ENCODE results near the gene IER5. TPM values are rescaled to one million over a fixed set of nuclear protein-coding genes. Genes with fewer than 3 reads are reported as not detected.
"Not testable (repeated sequence)": the region's sequence is repeated elsewhere in the genome, so short reads cannot be mapped to it uniquely, and the experiment has no call there.

IER5 gene
- 10 to 100 TPM; 13.8 to 19.8 TPM for total RNA-seq
- long read RNA-seq, full-length matches to known transcripts: 41 of 41 reads
- long read RNA-seq, partial matches to known transcripts: 0 of 41 reads
- long read RNA-seq, other reads (novel, unspliced or antisense): 0 of 41 reads

DNA sequence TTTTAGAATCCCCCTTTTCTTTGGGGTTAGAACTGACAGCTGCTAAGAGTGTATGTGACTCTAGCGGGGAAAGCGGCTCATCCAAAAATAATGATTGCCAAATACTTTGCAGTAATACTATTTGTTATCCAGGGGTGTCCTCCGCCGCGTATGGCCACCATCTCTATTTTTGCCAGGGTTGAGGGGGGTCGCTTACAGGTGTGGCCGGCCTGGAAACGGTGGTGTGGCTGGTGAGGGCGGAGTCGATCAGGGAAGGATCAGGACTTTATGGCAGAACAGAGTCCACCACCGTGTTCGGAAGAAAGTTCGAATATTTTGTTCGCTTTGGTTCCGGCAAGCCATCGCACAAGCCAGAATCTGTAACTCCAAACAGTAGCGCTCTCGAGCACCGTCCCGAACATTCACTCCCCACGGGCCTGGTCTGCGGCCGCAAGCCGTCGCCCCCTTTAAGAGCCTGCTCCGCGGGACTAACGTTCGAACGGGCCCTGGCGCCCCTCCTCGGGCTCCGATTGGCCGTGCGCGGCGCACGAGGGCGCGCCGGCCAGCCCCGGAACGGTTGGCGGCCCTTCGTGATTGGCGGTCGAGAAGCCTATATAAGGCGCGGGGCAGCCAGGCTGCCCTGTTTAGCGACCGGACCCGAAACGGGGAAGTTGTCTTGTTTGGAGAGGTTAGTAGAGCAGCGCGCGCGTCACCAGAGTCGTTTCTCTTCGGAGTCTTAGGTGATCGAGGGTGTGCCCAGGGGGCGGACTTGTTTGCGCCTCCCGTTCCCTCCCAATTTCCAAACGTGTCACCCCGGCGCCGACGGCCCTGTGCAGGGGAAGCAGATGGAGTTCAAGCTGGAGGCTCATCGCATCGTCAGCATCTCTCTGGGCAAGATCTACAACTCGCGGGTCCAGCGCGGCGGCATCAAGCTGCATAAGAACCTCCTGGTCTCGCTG, at the start of gene IER5:
Gene IER5 (plus strand): TSS at position 622 of the 938 bp plus-strand sequence. CDS start 203 bp downstream, at position 825.
- ATAC-seq (peak; percentile 73), DNase-seq (peak; percentile 97)
- intact Hi-C loops (cut with DNase I, micrococcal nuclease): loop anchor here (5.0 to 10.0 kb wide), 2 partner anchors 54 to 56 kb away; no protein-coding TSS in a partner anchor

DNA sequence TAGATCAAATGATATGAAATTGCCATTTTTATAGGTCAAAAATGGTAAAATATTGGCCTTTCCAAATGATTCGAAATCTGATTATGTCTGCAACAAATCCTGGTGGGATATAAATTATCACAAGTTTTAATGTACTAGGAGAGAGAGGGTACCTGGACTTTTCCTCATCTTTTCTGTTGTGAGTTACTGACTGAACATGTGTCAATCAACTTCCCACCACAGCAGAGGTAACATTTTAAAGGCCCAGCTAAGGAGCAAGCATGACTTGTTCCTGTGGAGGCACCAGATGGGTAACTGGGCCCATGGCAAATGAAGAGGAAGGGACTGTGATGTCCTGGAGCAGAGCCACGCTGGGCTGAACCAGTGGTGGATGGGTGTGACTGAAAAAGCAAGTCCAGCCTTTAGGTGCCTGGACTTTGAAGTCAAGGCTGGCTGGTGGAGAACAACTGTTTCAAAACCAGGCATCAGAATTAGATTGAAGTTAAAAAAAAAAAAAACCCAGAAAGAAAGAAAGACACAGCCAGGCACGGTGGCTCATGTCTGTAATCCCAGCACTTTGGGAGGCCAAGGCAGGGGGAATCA, 48.1 kb upstream of the IER5 start:
- ATAC-seq: peak; percentile 62
- intact Hi-C loops (cut with DNase I, micrococcal nuclease): no loop called here
- peak; percentile 53 to 56 for DNase-seq

DNA sequence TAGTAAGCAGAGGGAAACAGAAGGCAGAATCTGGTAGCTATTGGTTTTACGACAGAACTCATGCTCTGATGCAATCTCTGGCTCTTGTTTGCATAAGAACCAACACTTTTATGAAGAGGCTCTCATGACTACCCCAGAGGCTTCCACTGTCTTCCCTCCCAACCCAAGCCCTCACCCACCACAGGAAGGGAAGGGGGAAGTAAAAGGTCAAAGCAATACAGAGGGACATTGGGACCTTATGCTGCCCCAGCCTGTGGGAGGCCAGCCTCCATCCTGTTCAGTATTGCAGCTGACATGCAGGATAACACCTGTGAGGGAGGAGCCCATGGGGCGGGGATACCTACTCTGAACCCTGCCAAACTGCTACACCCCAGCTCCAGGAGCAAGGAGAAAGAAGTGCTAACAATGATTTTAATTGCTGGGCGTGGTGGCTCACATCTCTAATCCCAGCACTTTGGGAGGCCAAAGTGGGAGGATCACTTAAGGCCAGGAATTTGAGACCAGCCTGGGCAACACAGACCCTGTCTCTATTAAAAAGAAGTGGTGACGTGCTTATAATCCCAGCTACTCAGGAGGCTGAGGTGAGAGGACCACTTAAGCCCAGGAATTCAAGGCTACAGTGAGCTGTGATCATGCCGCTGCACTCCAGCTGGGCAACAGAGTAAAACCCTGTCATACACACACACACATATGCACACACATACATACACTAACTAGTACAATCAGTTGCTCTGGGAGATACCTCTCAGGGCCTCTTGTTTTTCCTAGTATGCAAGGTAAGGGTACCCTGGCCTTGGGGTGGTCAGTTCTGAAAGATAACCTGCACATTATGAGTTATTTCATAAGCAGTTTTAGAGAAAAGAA, 45.2 kb upstream of the IER5 start:
- ATAC-seq (peak; percentile 85), DNase-seq (peak; percentile 65 to 69)
- intact Hi-C loops (cut with DNase I, micrococcal nuclease): no loop called here

DNA sequence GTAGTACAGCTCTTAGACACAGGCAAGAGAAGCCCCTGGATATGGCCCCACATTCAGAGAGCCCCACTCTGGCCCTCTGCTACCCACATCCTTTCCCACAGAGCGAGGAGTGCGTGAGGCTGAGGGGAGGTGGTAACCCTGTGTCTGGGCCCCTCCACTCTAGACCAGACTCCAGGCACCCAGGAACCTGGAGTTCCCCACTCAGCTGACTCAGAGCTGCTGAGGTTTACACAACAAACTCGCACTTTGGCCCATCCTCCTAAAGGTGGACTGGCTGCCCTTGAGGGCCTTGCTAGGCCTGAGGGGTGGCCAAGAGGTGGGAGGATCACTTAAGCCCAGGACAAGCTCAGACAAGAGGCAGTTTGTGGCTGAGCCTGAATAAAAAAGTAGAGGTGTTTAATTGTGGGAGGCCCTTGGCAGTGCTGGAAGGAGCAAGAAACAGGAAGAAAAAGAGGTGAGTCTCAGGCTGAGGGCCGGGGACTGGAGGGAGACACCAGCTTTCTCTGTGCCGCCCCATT, 44.0 kb upstream of the IER5 start:
- intact Hi-C loops (cut with DNase I, micrococcal nuclease): no loop called here
- DNase-seq: peak; percentile 43 to 67
- ATAC-seq: peak; percentile 69

- not testable (repeated sequence) for ATAC-seq
Observed at GRCh38 chr1:181045946-181046345, 42.6 kb upstream of the IER5 start.

DNA sequence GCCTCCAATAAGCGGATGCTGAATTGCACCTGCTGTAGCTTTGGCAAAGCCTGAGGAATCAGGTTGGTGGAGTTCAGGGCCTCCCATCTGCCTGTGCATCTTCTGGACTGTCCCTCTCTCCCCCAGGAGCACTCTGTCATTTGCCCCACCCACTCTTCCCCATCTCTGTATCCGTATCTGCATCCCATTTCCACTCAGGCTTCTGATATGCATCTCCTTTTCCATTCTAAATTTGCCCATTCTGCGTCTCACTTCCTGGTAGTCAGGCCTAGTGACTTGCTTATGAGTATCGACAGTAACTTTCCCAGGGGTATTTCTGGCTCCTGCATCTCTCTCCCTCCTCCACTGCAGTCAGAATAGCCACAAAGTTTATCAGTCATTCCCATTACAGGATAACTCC, 39.1 kb upstream of the IER5 start:
- ATAC-seq (no peak), DNase-seq (no peak)
- intact Hi-C loops (cut with DNase I, micrococcal nuclease): no loop called here

More at GRCh38 chr1:181045946-181046345, 42.6 kb upstream of the IER5 start:
- intact Hi-C loops (cut with DNase I, micrococcal nuclease); DNase-seq: not testable (repeated sequence)

GRCh38 chr1:181050922-181051321, 37.6 kb upstream of the IER5 start:
- ATAC-seq (no peak), DNase-seq (no peak)
- intact Hi-C loops (cut with DNase I, micrococcal nuclease): no loop called here

DNA sequence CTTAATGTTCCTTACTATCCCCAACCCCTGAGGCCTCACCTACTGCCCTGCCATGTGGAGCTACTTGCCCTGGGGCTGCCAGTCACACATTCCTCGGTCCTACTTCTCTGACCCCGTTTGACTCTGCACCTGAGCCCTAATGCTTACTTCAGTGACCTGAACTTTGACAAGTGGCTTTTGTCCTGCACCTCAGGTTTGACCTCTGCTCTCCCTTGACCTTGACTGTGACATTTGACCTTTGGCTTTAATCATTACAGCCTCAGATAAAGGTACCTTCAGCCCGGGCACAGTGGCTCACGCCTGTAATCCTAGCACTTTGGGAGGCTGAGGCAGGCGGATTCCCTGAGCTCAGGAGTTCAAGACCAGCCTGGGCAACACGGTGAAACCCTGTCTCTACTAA, 31.9 kb upstream of the IER5 start:
- intact Hi-C loops (cut with DNase I, micrococcal nuclease): no loop called here
- no peak for ATAC-seq
- DNase-seq: no peak

DNA sequence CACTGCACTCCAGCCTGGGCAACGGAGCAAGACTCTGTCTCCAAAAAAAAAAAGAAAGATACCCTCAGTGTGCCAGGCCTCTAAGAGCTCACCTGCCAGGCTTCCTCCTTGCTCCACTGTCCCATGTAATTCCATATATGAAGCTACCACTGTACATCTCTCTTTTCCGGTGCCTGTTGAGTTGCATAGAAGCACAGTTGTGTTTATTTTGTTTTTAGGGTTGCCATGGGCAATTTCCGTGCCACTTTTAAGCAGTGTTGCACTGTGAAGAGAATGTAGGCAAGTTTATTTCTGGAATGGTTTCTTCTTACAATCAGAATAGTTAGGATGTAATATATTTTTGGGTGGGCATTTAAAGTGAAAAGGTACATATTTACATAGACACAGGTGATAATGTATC, 31.4 kb upstream of the IER5 start:
- intact Hi-C loops (cut with DNase I, micrococcal nuclease): no loop called here
- DNase-seq: no peak
- no peak for ATAC-seq

DNA sequence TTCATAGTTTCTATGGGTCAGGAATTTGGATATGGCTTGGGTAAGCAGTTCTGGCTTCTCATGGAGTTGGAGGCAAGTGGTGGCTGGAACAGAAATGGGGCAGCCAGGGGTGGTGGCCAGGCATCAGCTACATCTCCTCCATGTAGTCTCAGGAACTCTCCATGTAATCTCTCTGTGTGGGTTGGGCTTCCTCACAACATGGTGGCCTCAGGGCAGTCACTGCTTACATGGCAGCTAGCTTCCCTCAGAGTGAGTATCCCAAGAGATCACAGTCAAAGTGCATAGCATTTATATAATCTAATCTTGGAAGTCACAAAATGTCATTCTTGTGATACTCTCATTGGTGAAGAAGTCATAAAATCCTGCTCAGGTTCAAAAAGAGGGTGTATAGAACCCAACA, 29.1 kb upstream of the IER5 start:
- intact Hi-C loops (cut with DNase I, micrococcal nuclease): no loop called here
- ATAC-seq (no peak), DNase-seq (no peak)

DNA sequence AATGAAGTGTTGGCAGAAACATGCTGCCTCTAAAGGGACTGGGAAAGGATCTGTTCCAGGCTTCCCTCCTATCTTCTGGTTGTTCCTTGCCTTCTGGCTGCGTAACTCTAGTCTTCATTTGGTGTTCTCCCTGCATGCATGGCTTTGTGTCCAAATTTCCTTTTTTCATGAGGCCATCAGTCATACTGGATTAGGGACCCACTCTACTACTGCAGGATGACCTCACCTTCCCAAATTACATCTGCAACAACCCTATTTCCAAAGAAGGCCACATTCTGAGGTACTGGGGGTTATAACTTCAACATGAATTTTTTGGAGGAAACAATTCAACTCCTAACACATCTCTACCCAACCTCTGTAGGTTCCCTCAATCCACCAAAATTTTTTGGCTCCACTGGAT, 28.4 kb upstream of the IER5 start:
- DNase-seq (no peak), ATAC-seq (no peak)
- intact Hi-C loops (cut with DNase I, micrococcal nuclease): no loop called here

GRCh38 chr1:181060947-181061346, 27.6 kb upstream of the IER5 start:
- ATAC-seq; intact Hi-C loops (cut with DNase I, micrococcal nuclease); DNase-seq: not testable (repeated sequence)

DNA sequence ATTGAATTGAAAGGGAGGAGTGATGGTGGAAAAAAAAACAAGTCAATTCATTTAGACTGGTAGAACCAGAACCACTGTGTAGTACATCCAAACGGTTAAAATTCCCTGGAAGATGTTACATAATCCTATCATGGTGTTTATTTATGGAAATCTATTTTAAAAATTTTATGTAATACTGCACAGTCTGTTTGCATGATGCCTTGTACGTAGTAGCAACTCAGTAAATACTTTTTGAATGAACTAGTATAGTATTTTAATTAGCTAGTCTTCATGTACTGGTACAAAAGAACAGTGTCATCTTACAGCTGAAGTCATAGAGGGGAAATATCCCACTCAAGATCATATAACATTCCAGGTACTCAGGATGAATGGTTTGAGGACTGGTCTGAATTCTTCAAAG, 27.0 kb upstream of the IER5 start:
- ATAC-seq (no peak), DNase-seq (no peak)
- intact Hi-C loops (cut with DNase I, micrococcal nuclease): no loop called here

GRCh38 chr1:181061891-181062835, 26.3 kb upstream of the IER5 start:
- intact Hi-C loops (cut with DNase I, micrococcal nuclease): no loop called here
- DNase-seq (peak in 1 of 2 donors; percentile 26), ATAC-seq (no peak)

DNA sequence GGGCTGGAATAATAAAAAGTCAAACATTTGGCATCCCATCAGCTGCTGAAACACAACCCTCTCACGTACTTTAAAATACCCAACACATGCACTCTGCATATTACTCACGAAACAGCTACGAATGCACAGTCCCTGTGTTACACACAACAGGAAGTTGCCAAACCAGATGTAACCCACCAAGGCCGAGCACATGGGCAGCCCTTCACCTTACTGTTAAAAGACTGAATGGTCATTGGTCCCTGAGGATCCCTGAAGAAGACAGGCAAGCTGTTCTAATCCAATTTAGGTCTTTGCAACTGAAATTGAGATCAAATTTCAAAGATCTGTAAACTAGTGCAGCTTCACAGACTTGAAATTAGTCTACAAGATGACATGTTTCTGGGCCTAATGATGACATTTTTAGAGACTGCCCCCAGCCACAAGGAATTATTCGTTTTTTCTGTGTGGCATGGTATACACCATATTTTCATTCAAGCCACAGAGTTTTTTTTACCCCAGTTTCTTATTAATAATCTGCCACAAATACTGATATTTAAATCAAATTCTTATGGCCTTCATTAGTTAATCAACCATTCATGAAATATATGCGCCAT, 25.6 kb upstream of the IER5 start:
- ATAC-seq: no peak
- no peak for DNase-seq

DNA sequence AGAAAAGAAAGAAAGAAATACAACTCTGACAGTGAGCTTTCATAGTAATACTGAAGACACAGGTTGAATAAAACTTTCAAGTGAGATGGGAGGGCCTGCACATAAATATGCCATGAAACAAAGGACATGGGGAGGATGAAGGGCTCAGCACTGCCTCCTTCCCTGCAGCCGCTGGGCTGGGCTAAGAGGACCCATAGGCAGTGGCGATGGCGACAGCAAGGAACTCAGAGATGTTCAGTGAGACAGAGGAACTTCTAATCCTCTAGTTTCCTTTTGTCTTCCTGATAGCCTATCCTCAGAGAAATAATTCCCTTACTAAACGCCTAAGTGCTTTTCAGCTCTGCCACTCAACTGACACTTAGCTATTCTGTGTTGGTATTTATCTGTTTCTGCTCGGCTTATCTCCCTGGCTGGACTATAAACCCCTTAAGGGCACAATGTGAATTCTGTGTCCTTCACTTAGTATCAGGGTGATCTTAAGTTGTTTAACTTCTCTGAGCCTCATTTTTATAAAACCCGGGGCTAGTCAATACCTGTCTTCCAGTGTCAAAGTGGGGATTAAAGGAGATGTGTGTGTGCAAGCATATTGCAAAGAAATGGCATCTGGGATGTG, 24.4 kb upstream of the IER5 start:
- DNase-seq: no peak
- ATAC-seq: no peak
- intact Hi-C loops (cut with DNase I, micrococcal nuclease): no loop called here

More for the DNA sequence above, 25.6 kb upstream of the IER5 start:
- intact Hi-C loops (cut with DNase I, micrococcal nuclease): no loop called here

DNA sequence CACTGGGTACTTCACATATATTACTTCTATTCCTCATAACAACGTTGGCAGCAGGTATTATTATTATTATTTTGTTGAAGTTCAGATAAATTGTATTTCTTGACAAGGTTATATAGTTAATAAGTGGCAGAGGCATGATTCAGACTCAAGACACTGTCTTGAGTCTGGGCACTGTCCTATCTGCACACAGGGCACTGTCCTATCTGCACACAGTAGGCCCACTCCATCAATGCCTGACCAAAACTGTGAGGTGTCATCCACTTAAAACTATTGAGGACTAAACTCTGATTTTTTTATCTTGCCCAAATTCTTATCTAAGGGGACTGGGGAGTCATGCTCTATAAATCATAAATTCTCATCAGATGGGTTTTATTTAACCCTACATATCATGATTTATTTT, 23.8 kb upstream of the IER5 start:
- intact Hi-C loops (cut with DNase I, micrococcal nuclease): no loop called here
- DNase-seq (no peak), ATAC-seq (no peak)
